ENCODE data around the gene DNMT1.

GRCh38 chr19:10226376-10227025 is 31.7 kb upstream of the DNMT1 start:
- TF ChIP-seq, protein P1, sequence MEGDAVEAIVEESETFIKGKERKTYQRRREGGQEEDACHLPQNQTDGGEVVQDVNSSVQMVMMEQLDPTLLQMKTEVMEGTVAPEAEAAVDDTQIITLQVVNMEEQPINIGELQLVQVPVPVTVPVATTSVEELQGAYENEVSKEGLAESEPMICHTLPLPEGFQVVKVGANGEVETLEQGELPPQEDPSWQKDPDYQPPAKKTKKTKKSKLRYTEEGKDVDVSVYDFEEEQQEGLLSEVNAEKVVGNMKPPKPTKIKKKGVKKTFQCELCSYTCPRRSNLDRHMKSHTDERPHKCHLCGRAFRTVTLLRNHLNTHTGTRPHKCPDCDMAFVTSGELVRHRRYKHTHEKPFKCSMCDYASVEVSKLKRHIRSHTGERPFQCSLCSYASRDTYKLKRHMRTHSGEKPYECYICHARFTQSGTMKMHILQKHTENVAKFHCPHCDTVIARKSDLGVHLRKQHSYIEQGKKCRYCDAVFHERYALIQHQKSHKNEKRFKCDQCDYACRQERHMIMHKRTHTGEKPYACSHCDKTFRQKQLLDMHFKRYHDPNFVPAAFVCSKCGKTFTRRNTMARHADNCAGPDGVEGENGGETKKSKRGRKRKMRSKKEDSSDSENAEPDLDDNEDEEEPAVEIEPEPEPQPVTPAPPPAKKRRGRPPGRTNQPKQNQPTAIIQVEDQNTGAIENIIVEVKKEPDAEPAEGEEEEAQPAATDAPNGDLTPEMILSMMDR (IDR thresholded peaks at IDR 0.05; ENCODE audit: poor library complexity, severe bottlenecking) = no peak
- TF ChIP-seq EZH2 (IDR thresholded peaks at IDR 0.05; ENCODE audit: borderline replicate concordance, insufficient read depth, low read length, poor library complexity, severe bottlenecking) (no peak), EP300 (conservative IDR thresholded peaks at IDR 0.05; ENCODE audit: poor library complexity, severe bottlenecking) (no peak), POLR2AphosphoS5 (IDR thresholded peaks at IDR 0.05) (no peak), TAF1 (IDR thresholded peaks at IDR 0.05; ENCODE audit: low read depth) (no peak), MXI1 (conservative IDR thresholded peaks at IDR 0.05; ENCODE audit: poor library complexity, severe bottlenecking) (no peak), RAD21 (conservative IDR thresholded peaks at IDR 0.05) (no peak)
- TF ChIP-seq, protein P2, sequence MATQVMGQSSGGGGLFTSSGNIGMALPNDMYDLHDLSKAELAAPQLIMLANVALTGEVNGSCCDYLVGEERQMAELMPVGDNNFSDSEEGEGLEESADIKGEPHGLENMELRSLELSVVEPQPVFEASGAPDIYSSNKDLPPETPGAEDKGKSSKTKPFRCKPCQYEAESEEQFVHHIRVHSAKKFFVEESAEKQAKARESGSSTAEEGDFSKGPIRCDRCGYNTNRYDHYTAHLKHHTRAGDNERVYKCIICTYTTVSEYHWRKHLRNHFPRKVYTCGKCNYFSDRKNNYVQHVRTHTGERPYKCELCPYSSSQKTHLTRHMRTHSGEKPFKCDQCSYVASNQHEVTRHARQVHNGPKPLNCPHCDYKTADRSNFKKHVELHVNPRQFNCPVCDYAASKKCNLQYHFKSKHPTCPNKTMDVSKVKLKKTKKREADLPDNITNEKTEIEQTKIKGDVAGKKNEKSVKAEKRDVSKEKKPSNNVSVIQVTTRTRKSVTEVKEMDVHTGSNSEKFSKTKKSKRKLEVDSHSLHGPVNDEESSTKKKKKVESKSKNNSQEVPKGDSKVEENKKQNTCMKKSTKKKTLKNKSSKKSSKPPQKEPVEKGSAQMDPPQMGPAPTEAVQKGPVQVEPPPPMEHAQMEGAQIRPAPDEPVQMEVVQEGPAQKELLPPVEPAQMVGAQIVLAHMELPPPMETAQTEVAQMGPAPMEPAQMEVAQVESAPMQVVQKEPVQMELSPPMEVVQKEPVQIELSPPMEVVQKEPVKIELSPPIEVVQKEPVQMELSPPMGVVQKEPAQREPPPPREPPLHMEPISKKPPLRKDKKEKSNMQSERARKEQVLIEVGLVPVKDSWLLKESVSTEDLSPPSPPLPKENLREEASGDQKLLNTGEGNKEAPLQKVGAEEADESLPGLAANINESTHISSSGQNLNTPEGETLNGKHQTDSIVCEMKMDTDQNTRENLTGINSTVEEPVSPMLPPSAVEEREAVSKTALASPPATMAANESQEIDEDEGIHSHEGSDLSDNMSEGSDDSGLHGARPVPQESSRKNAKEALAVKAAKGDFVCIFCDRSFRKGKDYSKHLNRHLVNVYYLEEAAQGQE (IDR thresholded peaks at IDR 0.05; ENCODE audit: borderline replicate concordance) = no peak
